Measurements from ENCODE around the gene RPSA.

DNA sequence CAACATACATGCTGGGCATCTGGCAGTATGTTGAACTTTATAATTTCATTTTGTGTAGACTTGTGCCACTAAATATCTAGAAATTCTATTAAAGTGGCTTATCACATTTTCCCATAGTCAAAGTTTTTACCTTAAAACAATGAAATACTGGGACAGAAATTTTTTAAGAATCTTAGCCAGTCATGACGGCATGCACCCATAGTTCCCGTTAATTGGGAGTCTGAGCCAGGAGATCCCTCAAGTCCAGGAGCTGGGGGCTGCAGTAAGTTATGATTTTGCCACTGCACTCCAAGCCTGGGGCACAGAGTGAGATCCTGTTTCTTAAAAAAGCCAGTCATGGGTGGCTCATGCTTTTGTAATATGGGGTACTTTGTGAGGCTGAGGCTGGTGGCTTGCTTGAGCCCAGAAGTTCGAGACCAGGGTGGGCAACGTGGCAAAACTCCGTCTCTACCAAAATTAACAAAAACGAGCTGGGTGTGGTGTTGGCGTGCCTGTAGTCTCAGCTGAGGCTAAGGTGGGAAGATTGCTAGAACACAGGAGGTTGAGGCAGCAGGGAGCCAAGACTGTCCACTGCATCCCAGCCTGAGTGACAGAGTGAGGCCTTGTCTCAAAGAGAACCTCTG, 3.1 kb downstream of the RPSA start:
- TF ChIP-seq, protein P1, sequence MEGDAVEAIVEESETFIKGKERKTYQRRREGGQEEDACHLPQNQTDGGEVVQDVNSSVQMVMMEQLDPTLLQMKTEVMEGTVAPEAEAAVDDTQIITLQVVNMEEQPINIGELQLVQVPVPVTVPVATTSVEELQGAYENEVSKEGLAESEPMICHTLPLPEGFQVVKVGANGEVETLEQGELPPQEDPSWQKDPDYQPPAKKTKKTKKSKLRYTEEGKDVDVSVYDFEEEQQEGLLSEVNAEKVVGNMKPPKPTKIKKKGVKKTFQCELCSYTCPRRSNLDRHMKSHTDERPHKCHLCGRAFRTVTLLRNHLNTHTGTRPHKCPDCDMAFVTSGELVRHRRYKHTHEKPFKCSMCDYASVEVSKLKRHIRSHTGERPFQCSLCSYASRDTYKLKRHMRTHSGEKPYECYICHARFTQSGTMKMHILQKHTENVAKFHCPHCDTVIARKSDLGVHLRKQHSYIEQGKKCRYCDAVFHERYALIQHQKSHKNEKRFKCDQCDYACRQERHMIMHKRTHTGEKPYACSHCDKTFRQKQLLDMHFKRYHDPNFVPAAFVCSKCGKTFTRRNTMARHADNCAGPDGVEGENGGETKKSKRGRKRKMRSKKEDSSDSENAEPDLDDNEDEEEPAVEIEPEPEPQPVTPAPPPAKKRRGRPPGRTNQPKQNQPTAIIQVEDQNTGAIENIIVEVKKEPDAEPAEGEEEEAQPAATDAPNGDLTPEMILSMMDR (conservative IDR thresholded peaks at IDR 0.05): no peak
- no peak for TF ChIP-seq EZH2 (IDR thresholded peaks at IDR 0.05; ENCODE audit: low read depth)
